Endometrial microvascular endothelial cells (primary cell): ENCODE data around the gene CCRL2. TPM values are rescaled to one million over a fixed set of nuclear protein-coding genes. Genes with fewer than 3 reads are reported as not detected.
"Not testable (repeated sequence)": the region's sequence is repeated elsewhere in the genome, so short reads cannot be mapped to it uniquely, and the experiment has no call there.

Experiments used
- in situ Hi-C: cut with HindIII; loops from 2 replicates; pipeline ENCODE4 v1.10.0; 2017; ENCODE audit warnings: low sequenced_read_pairs, low pct_unique_long_range_greater_than_20kb; ENCODE audit errors: inconsistent ontology term
- total RNA-seq: library from RNA; depleted of rRNA; stranded (reverse); fragments of >200 nt; gene quantifications from one replicate; pipeline ENCODE4 v1.2.3, GENCODE V29; 2015; ENCODE audit errors: inconsistent ontology term

CCRL2 gene
- total RNA-seq, 1 donor from 2014 or later, result 14.6 TPM

DNA sequence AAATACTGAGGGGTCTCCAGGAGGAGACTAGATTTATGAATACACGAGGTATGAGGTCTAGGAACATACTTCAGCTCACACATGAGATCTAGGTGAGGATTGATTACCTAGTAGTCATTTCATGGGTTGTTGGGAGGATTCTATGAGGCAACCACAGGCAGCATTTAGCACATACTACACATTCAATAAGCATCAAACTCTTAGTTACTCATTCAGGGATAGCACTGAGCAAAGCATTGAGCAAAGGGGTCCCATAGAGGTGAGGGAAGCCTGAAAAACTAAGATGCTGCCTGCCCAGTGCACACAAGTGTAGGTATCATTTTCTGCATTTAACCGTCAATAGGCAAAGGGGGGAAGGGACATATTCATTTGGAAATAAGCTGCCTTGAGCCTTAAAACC is 31.8 kb upstream of the CCRL2 start:
- in situ Hi-C loops, result no loop called here

DNA sequence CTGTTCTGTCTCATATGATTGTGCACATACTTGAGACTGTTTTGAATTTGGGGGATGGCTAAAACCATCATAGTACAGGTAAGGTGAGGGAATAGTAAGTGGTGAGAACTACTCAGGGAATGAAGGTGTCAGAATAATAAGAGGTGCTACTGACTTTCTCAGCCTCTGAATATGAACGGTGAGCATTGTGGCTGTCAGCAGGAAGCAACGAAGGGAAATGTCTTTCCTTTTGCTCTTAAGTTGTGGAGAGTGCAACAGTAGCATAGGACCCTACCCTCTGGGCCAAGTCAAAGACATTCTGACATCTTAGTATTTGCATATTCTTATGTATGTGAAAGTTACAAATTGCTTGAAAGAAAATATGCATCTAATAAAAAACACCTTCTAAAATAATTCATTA is 31.2 kb upstream of the CCRL2 start:
- in situ Hi-C loops, result no loop called here

- in situ Hi-C loops, result no loop called here
Observed at GRCh38 chr3:46378426-46378942, 28.6 kb upstream of the CCRL2 start.

DNA sequence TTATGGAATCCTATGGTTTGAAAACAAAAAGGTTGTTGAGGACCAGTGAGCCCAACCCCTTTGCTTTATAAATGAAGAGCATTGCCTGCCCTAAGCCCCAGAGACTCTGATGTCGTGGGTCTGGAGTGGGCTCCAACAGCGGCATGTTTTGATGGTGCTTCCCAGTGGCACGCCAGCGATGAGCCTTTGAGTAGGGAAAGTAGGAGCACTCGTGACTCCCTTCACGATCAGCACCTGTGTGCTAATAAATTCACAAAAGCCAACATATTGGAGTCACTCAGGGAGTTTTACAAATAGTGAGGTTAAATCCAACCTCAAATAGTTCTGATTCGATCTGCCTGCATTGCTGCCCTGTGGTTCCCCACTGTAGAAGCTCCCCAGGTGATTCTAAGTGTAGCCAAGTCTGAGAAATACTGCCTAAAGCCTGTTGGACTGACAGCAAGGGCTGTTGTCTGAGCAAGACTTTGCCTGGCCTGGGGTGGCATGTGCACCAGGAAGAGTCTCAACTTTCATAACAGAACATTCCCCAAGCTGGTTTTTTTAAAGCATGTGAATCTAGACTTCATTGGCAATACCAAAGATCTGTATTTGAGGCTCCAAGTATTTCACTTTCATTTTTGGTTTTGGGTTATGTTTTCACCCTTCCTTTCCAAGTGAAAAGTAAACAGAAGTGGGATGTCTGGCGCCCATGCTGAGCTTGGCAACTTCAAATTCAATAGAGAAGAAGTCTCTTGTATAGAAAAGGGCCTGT is 26.4 kb upstream of the CCRL2 start:
- in situ Hi-C loops, result no loop called here

DNA sequence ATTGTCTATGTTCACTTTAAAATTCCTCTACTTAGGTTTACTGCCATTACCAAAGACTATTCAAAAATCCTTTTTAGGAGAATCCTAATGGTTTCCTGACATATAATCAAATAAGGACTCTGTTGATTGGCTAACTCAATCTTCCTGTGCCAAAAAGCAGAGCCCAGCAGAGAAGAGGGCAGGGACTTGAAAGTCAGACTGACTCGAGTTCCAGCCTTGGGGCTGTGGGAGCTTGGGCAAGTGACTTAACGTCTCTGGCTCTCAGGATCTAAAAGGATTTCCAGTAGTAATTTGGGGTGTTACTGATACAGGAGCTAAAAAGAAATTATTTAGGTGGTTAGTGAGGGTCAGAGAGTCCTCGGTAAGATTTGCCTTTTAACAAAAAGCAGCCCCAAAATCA is 25.4 kb upstream of the CCRL2 start:
- in situ Hi-C loops, result no loop called here

GRCh38 chr3:46383211-46383950 is 23.7 kb upstream of the CCRL2 start:
- in situ Hi-C loops, result no loop called here

- in situ Hi-C loops, result no loop called here
Observed at GRCh38 chr3:46383951-46384330, 23.1 kb upstream of the CCRL2 start.

GRCh38 chr3:46386205-46386604 is 20.9 kb upstream of the CCRL2 start:
- in situ Hi-C loops, result no loop called here

GRCh38 chr3:46388847-46389246 is 18.2 kb upstream of the CCRL2 start:
- in situ Hi-C loops, result not testable (repeated sequence)

- in situ Hi-C loops, result no loop called here
Observed at GRCh38 chr3:46389306-46389705, 17.8 kb upstream of the CCRL2 start.

DNA sequence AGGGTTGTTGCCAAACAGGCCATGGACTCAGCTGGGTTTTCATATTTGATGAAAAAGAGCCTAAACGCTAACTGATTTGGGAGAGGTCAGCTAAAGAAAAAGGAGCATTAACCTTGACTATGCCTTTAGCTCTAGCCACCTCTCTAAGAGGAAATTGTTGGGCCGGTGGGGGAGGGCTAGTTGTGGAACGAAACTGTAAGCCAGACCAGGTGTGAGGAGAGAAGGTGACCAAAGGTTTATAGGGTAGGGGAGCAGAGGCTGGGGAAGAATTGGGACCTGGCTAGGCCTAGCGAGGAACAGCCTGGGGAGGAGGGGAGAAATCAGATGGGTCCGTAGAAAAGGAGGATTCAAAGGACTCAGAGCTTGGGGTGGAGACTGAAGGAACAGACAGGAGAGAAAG is 15.5 kb upstream of the CCRL2 start:
- in situ Hi-C loops, result not testable (repeated sequence)

- in situ Hi-C loops, result no loop called here
Observed at GRCh38 chr3:46393011-46393410, 14.0 kb upstream of the CCRL2 start.

DNA sequence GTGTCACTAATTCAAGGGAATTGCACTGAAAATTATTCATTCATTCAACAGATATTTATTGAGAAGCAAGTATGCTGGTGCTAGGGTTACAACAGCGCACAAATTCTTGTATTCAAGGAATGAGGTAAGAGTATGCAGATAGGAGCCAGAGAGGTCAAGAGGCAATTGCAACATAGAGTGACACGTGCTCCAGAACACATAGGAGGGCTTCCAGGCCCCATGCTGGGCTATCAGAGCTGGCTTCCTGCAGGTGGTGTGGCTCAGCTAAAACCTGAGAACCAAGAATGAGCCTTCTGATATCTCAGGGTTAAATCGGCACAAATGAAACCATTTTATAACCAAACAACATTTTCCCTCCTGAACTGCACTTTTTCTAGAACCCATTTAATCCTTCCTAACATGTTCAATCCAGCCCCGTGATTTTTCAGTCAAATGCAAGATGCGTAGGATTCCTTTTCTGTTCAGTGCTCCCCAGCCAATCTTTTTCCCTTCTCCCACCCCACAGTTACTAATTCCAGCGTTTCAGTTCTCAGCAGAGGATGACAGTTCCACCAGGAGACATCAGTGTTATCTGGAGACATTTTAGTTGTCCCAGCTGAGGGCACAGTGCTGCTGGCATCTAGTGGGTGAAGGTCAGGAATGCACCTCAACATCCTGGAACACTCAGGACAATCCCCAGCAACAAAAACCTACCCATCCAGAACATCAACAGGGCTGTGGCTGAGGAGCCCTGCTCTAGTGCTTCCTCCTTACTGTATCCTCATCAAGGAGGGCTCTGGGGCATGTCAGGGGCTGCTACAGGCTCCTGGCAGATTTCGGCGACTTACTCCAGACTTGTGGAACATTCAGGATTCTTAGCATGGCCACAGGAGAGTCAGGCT is 13.3 kb upstream of the CCRL2 start:
- in situ Hi-C loops, result no loop called here

DNA sequence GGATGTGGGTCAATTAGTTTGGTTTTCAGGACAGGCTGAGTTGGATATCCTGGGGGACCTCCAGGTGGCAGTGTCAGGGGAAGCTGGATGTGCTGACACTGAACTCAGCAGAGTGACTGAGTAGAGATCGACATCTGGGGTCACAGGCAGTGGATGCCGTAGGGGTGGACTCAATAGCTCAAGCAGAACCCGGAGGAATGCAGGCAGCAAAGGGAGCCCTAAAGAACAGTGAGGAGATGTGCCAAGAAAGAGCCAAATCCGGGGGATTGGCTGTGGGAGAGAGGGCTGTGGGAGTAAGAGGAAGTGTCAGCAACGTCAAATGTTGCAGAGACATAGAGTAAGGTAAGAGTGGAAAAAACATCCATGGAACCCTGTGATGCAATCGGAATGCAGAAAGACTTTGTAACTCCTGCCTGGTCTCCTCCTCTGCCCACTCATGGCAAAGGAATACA is 11.8 kb upstream of the CCRL2 start:
- in situ Hi-C loops, result no loop called here

DNA sequence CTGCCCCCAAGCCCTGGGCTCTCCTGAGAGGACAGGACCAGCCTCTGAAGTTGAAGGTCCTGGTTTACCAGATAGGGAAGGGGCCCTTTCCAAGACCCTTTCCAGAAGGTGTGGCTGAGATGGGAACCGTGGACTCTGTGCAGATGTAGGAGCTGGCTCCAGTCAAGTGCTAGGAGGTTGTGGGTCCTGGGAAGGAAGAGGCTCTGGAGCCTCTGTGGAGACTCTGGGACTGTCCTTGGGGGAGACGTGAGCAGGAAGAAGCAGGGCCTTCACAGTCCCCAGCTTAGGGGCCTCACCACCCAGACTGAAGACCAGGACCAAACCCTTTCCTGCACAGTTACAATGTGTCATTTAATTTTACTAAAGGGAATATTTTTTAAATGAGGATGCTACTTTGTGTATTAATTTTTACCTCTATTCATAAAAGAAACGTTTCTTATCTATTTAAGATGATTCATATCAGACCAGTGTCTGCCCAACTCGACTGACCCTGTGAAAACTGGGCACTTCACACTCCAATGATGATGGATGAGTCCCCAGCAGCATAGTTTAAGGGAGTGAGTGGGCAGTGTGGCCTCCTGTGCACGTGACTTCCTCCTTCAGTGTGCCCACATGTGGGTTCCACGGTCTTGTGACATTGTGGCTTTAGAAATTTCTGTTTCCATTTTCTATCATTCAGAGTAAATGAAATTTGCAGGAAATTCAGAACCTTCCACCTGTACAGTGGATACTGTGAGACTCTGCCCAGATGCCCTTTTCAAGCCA is 11.1 kb upstream of the CCRL2 start:
- in situ Hi-C loops, result no loop called here

- in situ Hi-C loops, result no loop called here
Observed at GRCh38 chr3:46397111-46397510, 9.9 kb upstream of the CCRL2 start.

- in situ Hi-C loops, result no loop called here
Observed at GRCh38 chr3:46398186-46398955, 8.7 kb upstream of the CCRL2 start.

GRCh38 chr3:46399098-46399497 is 8.0 kb upstream of the CCRL2 start:
- in situ Hi-C loops, result no loop called here
